Osteoblast (primary cell): ENCODE data around the gene NDUFA3. TPM values are rescaled to one million over a fixed set of nuclear protein-coding genes. Genes with fewer than 3 reads are reported as not detected.

ENCODE experiments used
- DNase-seq: peaks from one replicate; pipeline ENCODE4 v3.0.0; 2011; ENCODE audit warnings: low spot score, mixed read lengths; ENCODE audit not compliant: insufficient read length; ENCODE audit errors: missing footprints
- H2AFZ ChIP-seq: 2 replicates; pipeline ENCODE4 v1.6.0; 2011; ENCODE audit warnings: mild to moderate bottlenecking, low read length
- H3K27ac ChIP-seq: 2 replicates; pipeline ENCODE4 v1.5.1; 2011; ENCODE audit warnings: mild to moderate bottlenecking, low read depth, low read length, moderate library complexity
- H3K27me3 ChIP-seq: 2 replicates; pipeline ENCODE4 v1.6.0; 2012; ENCODE audit warnings: mild to moderate bottlenecking, control low read depth, inconsistent platforms, low read length, moderate library complexity; ENCODE audit not compliant: insufficient read depth
- H3K36me3 ChIP-seq: 2 replicates; pipeline ENCODE4 v1.5.1; 2011; ENCODE audit warnings: mild to moderate bottlenecking, low read length, control low read depth, moderate library complexity; ENCODE audit not compliant: insufficient read depth
- H3K4me1 ChIP-seq: 2 replicates; pipeline ENCODE4 v1.5.1; 2011; ENCODE audit warnings: mild to moderate bottlenecking, low read length, control low read depth, moderate library complexity; ENCODE audit not compliant: insufficient read depth
- H3K4me2 ChIP-seq: 2 replicates; pipeline ENCODE4 v1.6.0; 2011; ENCODE audit warnings: mild to moderate bottlenecking, low read length; ENCODE audit not compliant: insufficient read depth
- H3K4me3 ChIP-seq: fragments of 200-600 bp; sonication (generic); 3 replicates; pipeline ENCODE4 v1.5.1; 2012; ENCODE audit warnings: mild to moderate bottlenecking, low read length, inconsistent platforms; ENCODE audit not compliant: insufficient read depth
- H3K79me2 ChIP-seq: 2 replicates; pipeline ENCODE4 v1.6.0; 2012; ENCODE audit warnings: mild to moderate bottlenecking, low read length, control low read depth, inconsistent platforms; ENCODE audit not compliant: insufficient read depth
- H3K9me3 ChIP-seq: 2 replicates; pipeline ENCODE4 v1.5.1; 2011; ENCODE audit warnings: low read depth, low read length, control low read depth
- H4K20me1 ChIP-seq: 2 replicates; pipeline ENCODE4 v1.6.0; 2012; ENCODE audit warnings: mild to moderate bottlenecking, low read length, control low read depth; ENCODE audit not compliant: insufficient read depth
- CTCF ChIP-seq: IDR thresholded peaks from 2 replicates; pipeline ENCODE4 v1.5.1; 2011; ENCODE audit warnings: mild to moderate bottlenecking, low read depth, low read length, moderate library complexity; ENCODE audit errors: extremely low read depth
- total RNA-seq: library from RNA; depleted of rRNA; stranded (reverse); fragments of >200 nt; gene quantifications from 2 replicates; pipeline ENCODE4 v1.2.3, GENCODE V29; 2012

Gene NDUFA3
- total RNA-seq, 1 donor = 8.3 TPM

- Histone ChIP-seq H3K79me2 (peaks cover 4% of the 10 kb centered on the region), H4K20me1 (peaks cover 27% of the 10 kb centered on the region), H3K9me3 (no peaks in the 10 kb centered on the region), H3K27me3 (no peaks in the 10 kb centered on the region), H3K4me2 (no peak overlapping the region), H3K27ac (no peak overlapping the region), H3K4me1 (peaks cover 2% of the 10 kb centered on the region), H3K36me3 (peaks cover 91% of the 10 kb centered on the region), H2AFZ (no peak overlapping the region), H3K4me3 (no peak overlapping the region)
- no peak for DNase-seq
- TF ChIP-seq CTCF = no peak
Observed at GRCh38 chr19:54148158-54148557, 45.5 kb downstream of the NDUFA3 start.

- no peak for DNase-seq
- Histone ChIP-seq H3K36me3 (peaks cover 91% of the 10 kb centered on the region), H3K27ac (no peak overlapping the region), H3K4me2 (no peak overlapping the region), H3K79me2 (no peaks in the 10 kb centered on the region), H3K4me3 (no peak overlapping the region), H3K27me3 (no peaks in the 10 kb centered on the region), H4K20me1 (peaks cover 32% of the 10 kb centered on the region), H3K9me3 (no peaks in the 10 kb centered on the region), H3K4me1 (peaks cover 13% of the 10 kb centered on the region), H2AFZ (no peak overlapping the region)
- no peak for TF ChIP-seq CTCF
Observed at GRCh38 chr19:54149021-54149812, 46.6 kb downstream of the NDUFA3 start.

- H3K9me3 ChIP-seq = no peaks in the 10 kb centered on the region
- no peak overlapping the region for H3K27ac ChIP-seq
- no peak overlapping the region for H3K4me2 ChIP-seq
- no peak for TF ChIP-seq CTCF
- peaks cover 30% of the 10 kb centered on the region for H4K20me1 ChIP-seq
- no peaks in the 10 kb centered on the region for H3K27me3 ChIP-seq
- H3K36me3 ChIP-seq = peaks cover 92% of the 10 kb centered on the region
- no peak overlapping the region for H2AFZ ChIP-seq
- H3K4me3 ChIP-seq = no peak overlapping the region
- no peak for DNase-seq
- peaks cover 21% of the 10 kb centered on the region for H3K4me1 ChIP-seq
- H3K79me2 ChIP-seq = no peaks in the 10 kb centered on the region
Observed at GRCh38 chr19:54151362-54152035, 48.8 kb downstream of the NDUFA3 start.

GRCh38 chr19:54152267-54152666 lies 49.6 kb downstream of the NDUFA3 start:
- no peak for TF ChIP-seq CTCF
- H3K27ac ChIP-seq = no peak overlapping the region
- DNase-seq = no peak
- no peak overlapping the region for H3K4me2 ChIP-seq
- peaks cover 25% of the 10 kb centered on the region for H4K20me1 ChIP-seq
- no peaks in the 10 kb centered on the region for H3K9me3 ChIP-seq
- no peaks in the 10 kb centered on the region for H3K27me3 ChIP-seq
- H2AFZ ChIP-seq = no peak overlapping the region
- peaks cover 92% of the 10 kb centered on the region for H3K36me3 ChIP-seq
- no peaks in the 10 kb centered on the region for H3K79me2 ChIP-seq
- H3K4me1 ChIP-seq = peaks cover 21% of the 10 kb centered on the region
- no peak overlapping the region for H3K4me3 ChIP-seq
